Endothelial cell (in vitro differentiated cells): ENCODE results near the gene MFSD8. TPM values are rescaled to one million over a fixed set of nuclear protein-coding genes. Genes with fewer than 3 reads are reported as not detected.
"Not testable (repeated sequence)": the region's sequence is repeated elsewhere in the genome, so short reads cannot be mapped to it uniquely, and the experiment has no call there.

Experiments used
- DNase-seq: peaks from one replicate; pipeline ENCODE4 v3.0.0; 2021; ENCODE audit warnings: low spot score
- H3K27ac Mint-ChIP-seq: one replicate; pipeline ENCODE4 v1.8.0; 2021; ENCODE audit warnings: mixed read lengths, inconsistent platforms; ENCODE audit not compliant: unreplicated experiment
- H3K27me3 Mint-ChIP-seq: one replicate; pipeline ENCODE4 v1.8.0; 2021; ENCODE audit warnings: mild to moderate bottlenecking, moderate library complexity, mixed read lengths, inconsistent platforms; ENCODE audit not compliant: unreplicated experiment
- H3K36me3 Mint-ChIP-seq: one replicate; pipeline ENCODE4 v1.8.0; 2021; ENCODE audit warnings: mild to moderate bottlenecking, low read depth, mixed read lengths, inconsistent platforms; ENCODE audit not compliant: unreplicated experiment
- H3K4me1 Mint-ChIP-seq: one replicate; pipeline ENCODE4 v1.8.0; 2021; ENCODE audit warnings: mild to moderate bottlenecking, mixed read lengths, inconsistent platforms; ENCODE audit not compliant: unreplicated experiment
- H3K4me3 Mint-ChIP-seq: one replicate; pipeline ENCODE4 v1.8.0; 2021; ENCODE audit warnings: mild to moderate bottlenecking, mixed read lengths, inconsistent platforms; ENCODE audit not compliant: unreplicated experiment
- H3K9me3 Mint-ChIP-seq: one replicate; pipeline ENCODE4 v1.8.0; 2021; ENCODE audit warnings: mixed read lengths, inconsistent platforms; ENCODE audit not compliant: unreplicated experiment
- CTCF ChIP-seq: fragments of 200-600 bp; sonication (generic); IDR thresholded peaks from one replicate; pipeline ENCODE4 v1.5.0; 2021; ENCODE audit warnings: antibody characterized with exemption; ENCODE audit not compliant: unreplicated experiment
- total RNA-seq: library from RNA; stranded (reverse); fragmentation: NEBNext Ultra II Directional; extraction: Animal tissue kit (Norgen Biotek cat#: 25700); gene quantifications from one replicate; pipeline ENCODE4 v1.2.1, GENCODE V29; 2021; ENCODE audit not compliant: unreplicated experiment

The MFSD8 gene
- total RNA-seq, 1 donor from 2014 or later: 25.2 TPM

DNA sequence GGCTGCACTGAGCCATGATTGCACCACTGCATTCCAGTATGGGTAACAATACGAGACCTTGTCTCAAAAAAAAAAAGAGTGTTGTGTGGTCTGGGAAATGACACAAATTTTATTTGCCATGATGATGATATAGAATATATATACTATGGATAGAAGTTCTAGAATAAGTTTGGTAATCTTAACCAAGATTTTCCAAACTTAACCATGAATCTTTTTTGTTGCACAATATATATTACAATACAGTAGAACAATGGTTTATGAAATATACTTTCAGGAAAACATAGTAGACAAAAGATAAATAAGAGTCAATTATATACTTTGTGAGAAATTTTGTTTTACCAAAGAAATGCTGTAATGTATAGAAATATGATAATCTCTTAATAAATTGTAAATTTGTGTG lies 34.8 kb downstream of the MFSD8 start:
- Mint-ChIP-seq H3K4me1 (no peaks in the 10 kb centered on the region), H3K27ac (no peak overlapping the region), H3K27me3 (peaks cover 1% of the 10 kb centered on the region), H3K9me3 (no peaks in the 10 kb centered on the region), H3K4me3 (no peak overlapping the region), H3K36me3 (peaks cover 8% of the 10 kb centered on the region)
- TF ChIP-seq CTCF: no peak
- DNase-seq: no peak

- not testable (repeated sequence) for H3K36me3 Mint-ChIP-seq, H3K4me1 Mint-ChIP-seq, H3K9me3 Mint-ChIP-seq, DNase-seq, H3K27ac Mint-ChIP-seq, H3K27me3 Mint-ChIP-seq
- H3K4me3 Mint-ChIP-seq: peak overlapping the region; percentile 59
Measured at GRCh38 chr4:127925720-127926119, 39.3 kb downstream of the MFSD8 start.

DNA sequence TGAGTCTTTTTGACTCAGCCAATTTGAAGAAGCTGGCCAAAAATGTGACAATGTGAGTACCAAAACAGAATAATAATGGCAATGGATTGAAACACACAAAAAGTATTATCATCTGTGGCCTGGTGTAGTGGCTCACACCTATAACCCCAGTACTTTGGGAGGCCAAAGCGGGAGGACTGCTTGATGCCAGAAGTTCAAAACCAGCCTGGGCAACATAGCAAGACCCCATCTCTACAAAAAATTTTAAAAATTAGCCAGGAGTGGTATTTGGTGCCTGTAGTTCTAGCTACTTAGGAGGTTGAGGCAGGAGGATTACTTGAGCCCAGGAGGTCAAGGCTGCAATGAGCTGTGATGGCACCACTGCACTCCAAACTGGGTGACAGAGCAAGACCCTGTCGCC lies 42.7 kb downstream of the MFSD8 start:
- no peak for DNase-seq
- no peak for TF ChIP-seq CTCF
- no peaks in the 10 kb centered on the region for H3K27me3 Mint-ChIP-seq
- no peak overlapping the region for H3K4me3 Mint-ChIP-seq
- peaks cover 12% of the 10 kb centered on the region for H3K36me3 Mint-ChIP-seq
- no peak overlapping the region for H3K27ac Mint-ChIP-seq
- H3K9me3 Mint-ChIP-seq: no peaks in the 10 kb centered on the region
- H3K4me1 Mint-ChIP-seq: no peaks in the 10 kb centered on the region

- Mint-ChIP-seq H3K27ac (no peak overlapping the region), H3K9me3 (no peaks in the 10 kb centered on the region), H3K4me3 (no peak overlapping the region), H3K4me1 (no peaks in the 10 kb centered on the region), H3K27me3 (peaks cover 2% of the 10 kb centered on the region), H3K36me3 (peaks cover 9% of the 10 kb centered on the region)
- no peak for TF ChIP-seq CTCF
- no peak for DNase-seq
Measured at GRCh38 chr4:127920521-127920920, 44.5 kb downstream of the MFSD8 start.

GRCh38 chr4:127917151-127917550 lies 47.8 kb downstream of the MFSD8 start:
- no peaks in the 10 kb centered on the region for H3K4me1 Mint-ChIP-seq
- peaks cover 5% of the 10 kb centered on the region for H3K36me3 Mint-ChIP-seq
- H3K27me3 Mint-ChIP-seq: peaks cover 3% of the 10 kb centered on the region
- no peak overlapping the region for H3K4me3 Mint-ChIP-seq
- no peak for TF ChIP-seq CTCF
- H3K9me3 Mint-ChIP-seq: no peaks in the 10 kb centered on the region
- DNase-seq: no peak
- no peak overlapping the region for H3K27ac Mint-ChIP-seq

- TF ChIP-seq CTCF: no peak
- DNase-seq: no peak
- Mint-ChIP-seq H3K27ac (no peak overlapping the region), H3K9me3 (no peaks in the 10 kb centered on the region), H3K4me1 (no peaks in the 10 kb centered on the region), H3K27me3 (peaks cover 3% of the 10 kb centered on the region), H3K4me3 (no peak overlapping the region), H3K36me3 (peaks cover 5% of the 10 kb centered on the region)
Measured at GRCh38 chr4:127916512-127916911, 48.5 kb downstream of the MFSD8 start.
